ENCODE data around the gene PDE12.

GRCh38 chr3:57586778-57587177 lies 30.7 kb downstream of the PDE12 start:
- no peak for TF ChIP-seq CTCF (IDR thresholded peaks at IDR 0.05; ENCODE audit: poor library complexity)
- TF ChIP-seq EZH2 (IDR thresholded peaks at IDR 0.05; ENCODE audit: borderline replicate concordance) = no peak
